ENCODE results near the gene FSD2. TPM values are rescaled to one million over a fixed set of nuclear protein-coding genes. Genes with fewer than 3 reads are reported as not detected.
A peak's percentile ranks its signal among the peaks of the same experiment; 100 is the strongest.

FSD2 gene
- total and polyA plus RNA-seq, 2 of the 4 experiments (the other 2 are of a cell fraction) = not detected

- H2AK5ac ChIP-seq (ENCODE audit: low read depth, low read length) = no peak overlapping the region
- peaks cover 24% of the 10 kb centered on the region for H3K27me3 ChIP-seq (ENCODE audit: control insufficient read depth, insufficient read depth, low read length)
- no peak overlapping the region for H3K56ac ChIP-seq (ENCODE audit: extremely low read depth, insufficient read depth, low read length)
- H3K4me1 ChIP-seq (ENCODE audit: control insufficient read depth, insufficient read depth, low read length) = no peaks in the 10 kb centered on the region
- ATAC-seq (ENCODE audit: low read depth) = no peak
- H3K27ac ChIP-seq (ENCODE audit: insufficient read depth, low read length) = no peak overlapping the region
- no peak overlapping the region for H2BK20ac ChIP-seq (ENCODE audit: low read depth, low read length)
- no peak overlapping the region for H3K14ac ChIP-seq (replicated peaks; ENCODE audit: low read depth, low read length)
- no peak overlapping the region for H3K18ac ChIP-seq (ENCODE audit: low read depth, low read length)
- no peaks in the 10 kb centered on the region for H3K9me3 ChIP-seq (ENCODE audit: control insufficient read depth, insufficient read depth, low read length)
- in situ Hi-C loops (cut with MboI; ENCODE audit: low sequenced_read_pairs) = no loop called here
- no peak overlapping the region for H2BK5ac ChIP-seq (ENCODE audit: low read depth, low read length, poor library complexity, severe bottlenecking)
- WGBS, 2 experiments (ENCODE audit: extremely low coverage in 2 of 2, insufficient read length in 1 of 2) = 60% methylated on average over 1 of the region's 7 CpGs; no CpG with 5 or more reads in 1 of the 2 experiments
- H4K5ac ChIP-seq (ENCODE audit: low read depth, low read length) = no peak overlapping the region
- no peaks in the 10 kb centered on the region for H3K79me1 ChIP-seq (ENCODE audit: low read depth in 1 of 2, low read length in 2 of 2)
- no peaks in the 10 kb centered on the region for H3K36me3 ChIP-seq (ENCODE audit: control insufficient read depth, insufficient read depth, low read length)
- no peak overlapping the region for H3K4ac ChIP-seq (ENCODE audit: low read depth, low read length)
- H3K23ac ChIP-seq (ENCODE audit: low read depth, low read length) = no peak overlapping the region
- no peaks in the 10 kb centered on the region for H4K20me1 ChIP-seq (ENCODE audit: insufficient read depth, low read length)
- H2BK120ac ChIP-seq (ENCODE audit: low read depth, low read length) = no peak overlapping the region
- TF ChIP-seq CHD1 (IDR thresholded peaks at IDR 0.05; ENCODE audit: low read depth, low read length) (no peak), RFX5 (IDR thresholded peaks at IDR 0.05; ENCODE audit: low read depth, low read length) (no peak), CTCF (conservative IDR thresholded peaks at IDR 0.05; ENCODE audit: low read depth, low read length) (no peak), RCOR1 (IDR thresholded peaks at IDR 0.05; ENCODE audit: insufficient replicate concordance, low read length) (no peak), FOS (IDR thresholded peaks at IDR 0.05; ENCODE audit: low read depth, low read length) (no peak), POLR2A (IDR thresholded peaks at IDR 0.05; ENCODE audit: low read depth, low read length) (no peak), RAD21 (IDR thresholded peaks at IDR 0.05; ENCODE audit: low read length) (no peak), ELK1 (IDR thresholded peaks at IDR 0.05; ENCODE audit: borderline replicate concordance, low read depth, low read length) (no peak), MXI1 (IDR thresholded peaks at IDR 0.05; ENCODE audit: borderline replicate concordance, low read depth, low read length) (no peak), NFE2L2 (IDR thresholded peaks at IDR 0.05; ENCODE audit: low read depth, low read length) (no peak), SMC3 (IDR thresholded peaks at IDR 0.05; ENCODE audit: low read depth, low read length) (no peak), BHLHE40 (IDR thresholded peaks at IDR 0.05; ENCODE audit: low read depth, low read length) (no peak), MAFK (IDR thresholded peaks at IDR 0.05; ENCODE audit: low read depth, low read length) (no peak), CEBPB (IDR thresholded peaks at IDR 0.05; ENCODE audit: low read depth, low read length) (no peak)
- dilution Hi-C loops (cut with HindIII; ENCODE audit: low sequenced_read_pairs, unreplicated experiment) = no loop called here
- no peak overlapping the region for H4K91ac ChIP-seq (ENCODE audit: insufficient read depth, low read depth, low read length)
- no peak for DNase-seq
- no peak overlapping the region for H4K8ac ChIP-seq (ENCODE audit: low read depth in 2 of 2, low read length in 2 of 2)
- intact Hi-C loops (cut with micrococcal nuclease) = no loop called here
- no TSS peak for BruUV-seq (replicated peaks)
- H2AK9ac ChIP-seq (replicated peaks; ENCODE audit: low read depth, low read length, poor library complexity) = no peak overlapping the region
- no peak overlapping the region for H2BK15ac ChIP-seq (ENCODE audit: low read depth, low read length)
- no peaks in the 10 kb centered on the region for H3K9me1 ChIP-seq (ENCODE audit: insufficient read depth, low read length)
- no peak overlapping the region for H3K4me3 ChIP-seq (ENCODE audit: insufficient read depth, low read depth, low read length)
- ChIA-PET CTCF (no interaction called here), POLR2A (ENCODE audit: unreplicated experiment) (no interaction called here)
- no peak overlapping the region for H3K9ac ChIP-seq (ENCODE audit: low read depth, low read length)
- H3K4me2 ChIP-seq (ENCODE audit: low read depth, low read length) = no peak overlapping the region
- H2AFZ ChIP-seq (replicated peaks; ENCODE audit: low read length, poor library complexity) = peak overlapping the region; percentile 43
Measured at GRCh38 chr15:82799183-82799841, 6.6 kb downstream of the FSD2 start.

Measured in IMR-90 (cell line).